Gastrocnemius medialis (tissue), 4 donors: ENCODE data around the gene SDS.

Experiments
- CTCF ChIP-seq, 5 experiments: fragments of 450-650 bp in 3 of 5; fragments of 200-600 bp in 2 of 5; sonication (generic) in 2 of 5; IDR thresholded peaks in 4 of 5; conservative IDR thresholded peaks in 1 of 5; 1 replicate in 4 of 5; 2 replicates in 1 of 5; pipeline ENCODE4 v1.5.1; 2016 to 2019; ENCODE audit warnings: antibody characterized with exemption in 5 of 5, mild to moderate bottlenecking in 3 of 5, moderate library complexity in 3 of 5
- POLR2A ChIP-seq, 2 donors: fragments of 450-650 bp; IDR thresholded peaks; one replicate each; pipeline ENCODE4 v1.6.1; 2017; ENCODE audit warnings: antibody characterized with exemption in 2 of 2, mild to moderate bottlenecking in 2 of 2, moderate library complexity in 2 of 2

- no peak for TF ChIP-seq CTCF (IDR thresholded peaks at IDR 0.05 in 4 of 5, conservative IDR thresholded peaks at IDR 0.05 in 1 of 5)
- no peak for TF ChIP-seq POLR2A (IDR thresholded peaks at IDR 0.05)
Observed at GRCh38 chr12:113428482-113428881, 24.8 kb upstream of the SDS start.
